ENCODE measurements around the gene EBP. TPM values are rescaled to one million over a fixed set of nuclear protein-coding genes. Genes with fewer than 3 reads are reported as not detected.
A peak's percentile ranks its signal among the peaks of the same experiment; 100 is the strongest.

Gene EBP
- total RNA-seq, 1 donor from 2014 or later: 73.1 TPM

DNA sequence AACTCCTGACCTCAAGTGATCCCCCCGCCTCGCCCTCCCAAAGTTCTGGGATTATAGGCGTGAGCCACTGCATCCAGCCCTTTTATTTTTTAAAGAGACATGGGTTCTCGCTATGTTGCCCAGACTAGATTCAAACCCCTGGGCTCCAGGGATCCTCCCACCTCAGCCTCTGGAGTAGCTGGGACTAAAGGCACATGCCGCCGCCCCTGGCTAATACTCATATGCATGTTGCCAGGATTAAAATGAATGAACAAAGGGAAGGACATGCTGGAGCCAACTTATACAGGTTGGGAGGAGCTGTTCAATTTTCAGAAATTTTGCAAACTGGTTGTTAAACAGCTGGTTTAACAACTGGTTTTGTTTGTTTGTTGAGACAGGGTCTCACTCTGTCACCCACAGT lies 47.0 kb upstream of the EBP start:
- no peak for DNase-seq (ENCODE audit: low spot score, unreplicated experiment)
- Mint-ChIP-seq H3K36me3 (ENCODE audit: insufficient read depth) (peaks cover 5% of the 10 kb centered on the region), H3K27me3 (peaks cover 4% of the 10 kb centered on the region), H3K9me3 (ENCODE audit: low read depth) (peaks cover 27% of the 10 kb centered on the region), H3K4me1 (ENCODE audit: low read depth) (peaks cover 19% of the 10 kb centered on the region), H3K4me3 (ENCODE audit: low read depth) (peak overlapping the region; percentile 91), H3K27ac (peak overlapping the region; percentile 25)
- TF ChIP-seq, protein P1, sequence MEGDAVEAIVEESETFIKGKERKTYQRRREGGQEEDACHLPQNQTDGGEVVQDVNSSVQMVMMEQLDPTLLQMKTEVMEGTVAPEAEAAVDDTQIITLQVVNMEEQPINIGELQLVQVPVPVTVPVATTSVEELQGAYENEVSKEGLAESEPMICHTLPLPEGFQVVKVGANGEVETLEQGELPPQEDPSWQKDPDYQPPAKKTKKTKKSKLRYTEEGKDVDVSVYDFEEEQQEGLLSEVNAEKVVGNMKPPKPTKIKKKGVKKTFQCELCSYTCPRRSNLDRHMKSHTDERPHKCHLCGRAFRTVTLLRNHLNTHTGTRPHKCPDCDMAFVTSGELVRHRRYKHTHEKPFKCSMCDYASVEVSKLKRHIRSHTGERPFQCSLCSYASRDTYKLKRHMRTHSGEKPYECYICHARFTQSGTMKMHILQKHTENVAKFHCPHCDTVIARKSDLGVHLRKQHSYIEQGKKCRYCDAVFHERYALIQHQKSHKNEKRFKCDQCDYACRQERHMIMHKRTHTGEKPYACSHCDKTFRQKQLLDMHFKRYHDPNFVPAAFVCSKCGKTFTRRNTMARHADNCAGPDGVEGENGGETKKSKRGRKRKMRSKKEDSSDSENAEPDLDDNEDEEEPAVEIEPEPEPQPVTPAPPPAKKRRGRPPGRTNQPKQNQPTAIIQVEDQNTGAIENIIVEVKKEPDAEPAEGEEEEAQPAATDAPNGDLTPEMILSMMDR (IDR thresholded peaks at IDR 0.05; ENCODE audit: unreplicated experiment): no peak

DNA sequence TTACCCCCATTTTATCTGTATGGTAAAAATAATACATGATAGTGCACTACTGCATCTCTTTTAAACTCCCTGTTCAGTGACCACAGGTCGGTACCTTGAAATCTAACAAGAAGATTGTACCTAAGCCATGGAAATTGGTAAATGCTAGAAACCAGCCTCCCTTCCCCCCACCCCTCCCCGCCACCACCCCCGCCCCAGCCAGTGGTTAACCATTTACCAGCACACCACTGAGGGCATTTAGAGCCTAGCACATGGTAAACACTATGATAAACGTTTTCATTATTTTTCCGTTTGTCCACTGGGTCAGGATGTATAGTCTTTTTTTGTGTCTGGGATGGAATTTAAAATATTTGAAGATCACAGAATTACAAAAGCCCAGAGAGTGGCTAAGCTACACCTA lies 46.3 kb upstream of the EBP start:
- Mint-ChIP-seq H3K36me3 (ENCODE audit: insufficient read depth) (peaks cover 5% of the 10 kb centered on the region), H3K27ac (peak overlapping the region; percentile 93)

DNA sequence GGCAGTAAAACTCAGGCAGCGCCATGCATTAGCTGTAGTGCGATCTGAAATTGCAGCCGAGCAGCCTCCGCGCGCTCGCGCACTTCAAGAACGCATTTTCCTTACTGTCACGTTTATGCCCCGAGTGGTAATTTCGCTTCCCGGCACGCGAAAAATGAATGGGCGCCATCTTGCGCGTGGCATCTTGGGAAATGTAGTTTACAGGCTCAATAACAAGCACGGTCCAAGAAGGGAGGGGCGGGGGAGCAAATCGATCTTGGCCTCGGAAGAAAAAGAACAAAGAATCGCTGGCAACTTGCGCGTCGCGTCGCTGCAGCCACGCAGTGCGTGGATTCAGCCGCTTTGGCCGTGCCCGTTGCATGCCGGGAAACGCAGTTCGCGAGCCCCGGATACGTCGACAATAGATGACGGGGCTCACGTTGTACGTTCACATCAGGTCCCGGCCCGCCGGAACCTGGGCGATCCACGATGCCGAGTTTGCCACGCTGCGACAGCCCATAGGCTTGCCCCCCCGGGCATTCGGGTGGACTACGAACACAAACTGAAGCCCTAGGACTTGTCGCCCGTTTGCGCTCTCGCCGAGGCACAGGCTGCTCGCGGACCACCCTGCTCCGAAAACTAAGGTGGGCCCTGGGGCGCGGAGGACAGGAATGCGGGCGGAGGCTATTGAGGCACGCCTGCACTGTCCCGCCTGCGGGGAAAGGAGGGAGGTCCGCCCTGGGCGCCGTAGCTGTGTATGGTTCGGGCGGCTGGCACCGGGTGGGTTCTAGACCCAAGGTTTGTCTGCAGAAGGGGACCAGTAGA lies 45.6 kb upstream of the EBP start, which contains the start of gene FTSJ1:
Gene FTSJ1 (plus strand): TSS at position 426 of the 804 bp plus-strand sequence. CDS start 1,849 bp downstream, outside the sequence.
- TF ChIP-seq, protein P1 (IDR thresholded peaks at IDR 0.05; ENCODE audit: unreplicated experiment): no peak
- peak within 1 kb of the TSS; percentile 93 for H3K27ac Mint-ChIP-seq
- H3K9me3 Mint-ChIP-seq (ENCODE audit: low read depth): peaks cover 32% of the 10 kb centered on the region
- no peaks in the 10 kb centered on the region for H3K27me3 Mint-ChIP-seq
- peak within 1 kb of the TSS; percentile 91 for H3K4me3 Mint-ChIP-seq (ENCODE audit: low read depth)
- DNase-seq (ENCODE audit: low spot score, unreplicated experiment): peak; percentile 57
- peaks cover 7% of the 10 kb centered on the region for H3K36me3 Mint-ChIP-seq (ENCODE audit: insufficient read depth)
- H3K4me1 Mint-ChIP-seq (ENCODE audit: low read depth): peaks cover 19% of the 10 kb centered on the region

More for the DNA sequence above, 46.3 kb upstream of the EBP start:
- Mint-ChIP-seq H3K4me3 (ENCODE audit: low read depth) (peak overlapping the region; percentile 91), H3K4me1 (ENCODE audit: low read depth) (peaks cover 19% of the 10 kb centered on the region), H3K9me3 (ENCODE audit: low read depth) (peaks cover 28% of the 10 kb centered on the region), H3K27me3 (no peaks in the 10 kb centered on the region)
- TF ChIP-seq, protein P1 (IDR thresholded peaks at IDR 0.05; ENCODE audit: unreplicated experiment): no peak
- DNase-seq (ENCODE audit: low spot score, unreplicated experiment): no peak

DNA sequence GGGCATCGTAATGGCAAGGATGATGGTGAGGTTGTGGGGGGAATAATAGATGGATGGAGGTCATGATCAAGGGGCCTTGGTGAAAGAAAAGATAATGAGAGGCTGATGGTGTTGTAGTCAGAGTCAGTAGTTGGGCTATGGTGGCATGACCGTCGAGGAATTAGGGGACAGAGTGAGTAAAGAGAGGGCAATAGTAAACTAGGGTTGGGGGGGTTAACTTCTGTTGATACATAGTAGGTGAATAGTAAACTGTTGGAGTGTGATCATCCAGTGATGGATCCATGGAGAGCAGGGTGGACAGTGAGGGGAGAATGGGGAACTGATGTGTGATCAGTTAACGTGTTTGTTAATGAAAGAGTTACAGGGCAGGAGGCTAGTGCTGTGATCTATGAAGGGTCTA lies 44.7 kb upstream of the EBP start:
- no peak for DNase-seq (ENCODE audit: low spot score, unreplicated experiment)
- peaks cover 8% of the 10 kb centered on the region for H3K36me3 Mint-ChIP-seq (ENCODE audit: insufficient read depth)
- H3K4me1 Mint-ChIP-seq (ENCODE audit: low read depth): peaks cover 18% of the 10 kb centered on the region
- H3K4me3 Mint-ChIP-seq (ENCODE audit: low read depth): peak overlapping the region; percentile 91
- H3K27ac Mint-ChIP-seq: no peak overlapping the region
- TF ChIP-seq, protein P1 (IDR thresholded peaks at IDR 0.05; ENCODE audit: unreplicated experiment): no peak
- no peaks in the 10 kb centered on the region for H3K27me3 Mint-ChIP-seq
- H3K9me3 Mint-ChIP-seq (ENCODE audit: low read depth): peaks cover 27% of the 10 kb centered on the region

DNA sequence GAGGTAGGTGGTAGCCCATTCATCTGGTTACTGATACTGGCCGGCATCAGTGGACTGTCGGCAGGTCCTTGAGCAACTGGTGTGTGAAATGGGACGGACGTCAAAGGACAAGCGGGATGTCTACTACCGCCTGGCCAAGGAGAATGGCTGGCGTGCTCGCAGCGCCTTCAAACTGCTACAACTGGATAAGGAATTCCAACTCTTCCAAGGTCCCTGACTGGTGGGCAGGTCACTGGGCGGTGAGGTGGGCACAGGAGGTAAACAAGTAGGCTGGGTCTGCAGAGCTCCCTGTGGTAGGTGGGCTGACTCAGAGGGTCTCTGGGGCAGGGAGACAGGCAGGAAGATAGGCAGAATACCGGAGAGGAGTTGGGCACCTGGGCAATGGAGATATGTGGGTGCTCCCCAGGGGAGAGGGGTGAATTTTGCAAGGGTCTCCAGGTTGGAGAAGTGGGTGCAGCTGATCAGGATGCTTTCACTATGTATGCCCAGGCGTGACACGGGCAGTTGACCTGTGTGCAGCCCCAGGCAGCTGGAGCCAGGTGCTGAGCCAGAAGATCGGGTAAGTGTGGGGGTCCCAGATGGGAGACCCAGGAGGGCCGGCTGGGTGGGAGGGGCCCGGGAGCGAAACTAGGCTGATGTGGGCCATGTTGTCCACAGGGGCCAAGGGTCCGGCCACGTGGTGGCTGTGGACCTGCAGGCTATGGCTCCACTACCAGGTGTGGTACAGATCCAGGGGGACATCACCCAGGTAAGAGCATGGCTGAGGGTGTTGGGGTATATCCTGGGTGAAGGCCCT lies 43.5 kb upstream of the EBP start:
- no peak overlapping the region for H3K27ac Mint-ChIP-seq
- H3K36me3 Mint-ChIP-seq (ENCODE audit: insufficient read depth): peaks cover 10% of the 10 kb centered on the region
- H3K9me3 Mint-ChIP-seq (ENCODE audit: low read depth): peaks cover 27% of the 10 kb centered on the region
- no peaks in the 10 kb centered on the region for H3K27me3 Mint-ChIP-seq
- no peak for DNase-seq (ENCODE audit: low spot score, unreplicated experiment)
- no peak overlapping the region for H3K4me3 Mint-ChIP-seq (ENCODE audit: low read depth)
- TF ChIP-seq, protein P1 (IDR thresholded peaks at IDR 0.05; ENCODE audit: unreplicated experiment): no peak
- peaks cover 14% of the 10 kb centered on the region for H3K4me1 Mint-ChIP-seq (ENCODE audit: low read depth)
